HG02973 (cell line): ENCODE data around the gene TMEM167A.
A peak's percentile ranks its signal among the peaks of the same experiment; 100 is the strongest.

Source experiments
- ATAC-seq: cut with Tn5 transposase; IDR thresholded peaks from one replicate; pipeline ENCODE4 v1.9.1; 2021; ENCODE audit warnings: moderate library complexity; ENCODE audit not compliant: unreplicated experiment

Gene TMEM167A, protein sequence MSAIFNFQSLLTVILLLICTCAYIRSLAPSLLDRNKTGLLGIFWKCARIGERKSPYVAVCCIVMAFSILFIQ

DNA sequence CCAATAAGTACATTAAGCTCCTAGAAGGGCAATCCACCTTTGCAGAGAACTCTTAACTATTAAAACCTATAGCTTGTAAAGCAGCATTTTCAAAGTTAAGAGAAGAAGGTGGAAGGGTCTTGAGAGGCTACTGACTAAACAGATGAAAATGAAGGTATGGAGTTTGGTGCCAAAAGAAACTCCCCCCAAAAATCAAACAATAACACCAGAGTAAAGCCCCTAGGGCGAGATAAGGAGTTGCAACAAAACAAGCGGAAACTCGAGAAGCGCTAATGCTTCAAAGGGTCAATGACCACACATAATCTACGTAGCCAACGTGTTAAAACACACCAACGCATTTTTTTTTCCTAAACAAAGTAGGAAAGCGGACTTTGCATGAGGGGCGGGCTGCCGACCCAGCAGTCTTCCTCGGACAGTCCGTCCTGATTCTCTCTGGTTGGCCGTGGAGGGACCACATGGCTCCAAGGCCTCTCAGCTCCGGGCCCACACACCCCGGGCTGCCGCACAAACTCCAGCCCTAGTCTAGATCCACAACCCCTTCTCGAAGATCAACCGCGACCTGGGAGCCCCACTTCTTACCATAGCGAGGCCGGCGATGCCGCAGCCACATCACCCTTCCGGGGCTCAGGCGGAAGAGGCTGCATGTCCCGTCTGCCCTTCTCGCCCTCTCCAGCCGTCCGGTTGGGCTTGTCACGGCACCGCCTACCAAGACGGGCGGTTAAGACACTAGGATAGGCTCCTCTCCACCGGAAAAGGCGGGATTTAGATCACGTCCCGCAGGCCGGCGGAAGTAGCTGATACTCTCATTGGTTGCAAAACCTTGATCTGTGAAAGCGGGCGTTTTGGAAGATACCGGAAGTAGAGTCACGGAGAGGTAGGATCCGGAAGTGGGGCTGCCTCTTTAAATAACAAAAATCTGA, at the start of gene TMEM167A, which contains the start of gene XRCC4:
Gene TMEM167A (minus strand): TSS at position 653 of the 920 bp plus-strand sequence. CDS start 71 bp downstream, at position 582.
Gene XRCC4 (plus strand): TSS at position 806 of the 920 bp plus-strand sequence. CDS start 27,373 bp downstream, outside the sequence.
- ATAC-seq: peak; percentile 98

DNA sequence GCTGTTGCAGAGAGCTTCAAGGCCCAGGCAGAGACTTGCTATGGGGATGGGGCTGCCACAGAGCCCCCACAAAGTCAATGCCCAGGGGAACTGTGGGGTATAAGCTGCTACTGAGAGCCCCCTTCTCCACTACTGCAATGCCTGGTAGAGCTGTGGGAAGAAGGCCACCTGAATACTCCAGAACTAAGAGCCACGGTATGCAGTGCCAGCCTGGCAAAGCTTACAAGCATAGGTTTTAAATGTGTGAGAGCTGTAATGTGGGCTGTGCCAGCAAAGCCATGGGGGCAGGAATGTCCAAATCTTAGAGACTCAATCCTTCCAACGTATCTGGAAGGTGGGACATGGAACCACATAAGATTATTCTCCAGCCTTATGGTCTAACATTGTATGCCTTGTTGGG, 49.3 kb upstream of the TMEM167A start:
- no peak for ATAC-seq

DNA sequence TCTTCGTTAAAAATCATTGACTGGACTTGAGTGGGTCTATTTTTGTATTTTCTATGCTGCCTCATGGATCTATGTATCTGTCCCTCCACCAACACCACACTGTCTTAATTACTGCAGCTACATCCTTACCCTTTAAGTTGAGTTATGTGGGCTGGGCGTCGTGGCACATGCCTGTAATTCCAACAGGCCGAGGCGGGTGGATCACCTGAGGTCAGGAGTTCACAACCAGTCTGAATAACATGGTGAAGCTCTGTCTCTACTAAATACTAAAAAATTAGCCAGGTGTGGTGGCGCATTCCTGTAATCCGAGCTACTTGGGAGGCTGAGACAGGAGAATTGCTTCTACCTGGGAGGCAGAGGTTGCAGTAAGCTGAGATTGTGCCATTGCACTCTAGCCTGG, 48.4 kb upstream of the TMEM167A start:
- ATAC-seq: no peak

DNA sequence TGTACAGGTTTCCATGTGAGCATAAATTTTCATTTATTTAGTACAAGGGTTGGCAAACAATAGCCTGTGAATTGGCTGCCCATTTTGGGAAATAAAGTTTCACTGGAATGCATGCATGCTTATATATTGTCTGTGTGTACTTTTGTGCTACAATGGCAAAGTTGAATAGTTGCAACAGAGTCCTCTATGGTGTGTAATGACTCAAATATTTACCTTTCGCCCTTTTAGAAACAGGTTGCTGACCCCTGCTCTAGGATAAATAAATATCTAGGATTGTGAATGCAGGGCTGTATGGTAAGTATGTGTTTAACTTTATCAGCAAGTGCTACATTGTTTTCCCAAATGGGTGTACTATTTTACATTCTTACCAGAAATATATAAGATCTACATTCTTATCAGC, 47.4 kb upstream of the TMEM167A start:
- ATAC-seq: no peak

DNA sequence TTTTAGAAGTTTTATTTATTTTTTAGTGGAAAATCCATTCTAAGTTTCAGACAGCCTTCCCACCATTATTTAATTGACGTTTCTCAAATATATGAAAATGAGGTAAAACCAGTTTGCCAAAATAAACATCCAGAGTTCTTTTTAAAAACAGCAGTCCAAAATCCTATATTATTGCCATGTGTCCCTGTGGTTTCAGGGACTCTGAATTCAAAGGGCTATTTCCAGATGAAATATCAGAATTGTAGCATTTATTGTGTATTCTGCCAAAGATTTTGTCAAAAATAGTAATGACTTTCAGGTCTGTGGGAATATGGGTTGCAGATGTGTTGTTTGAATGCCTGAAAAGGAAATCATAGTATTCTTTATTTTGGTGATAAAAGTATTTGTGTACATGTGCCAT, 41.8 kb upstream of the TMEM167A start:
- ATAC-seq: no peak

DNA sequence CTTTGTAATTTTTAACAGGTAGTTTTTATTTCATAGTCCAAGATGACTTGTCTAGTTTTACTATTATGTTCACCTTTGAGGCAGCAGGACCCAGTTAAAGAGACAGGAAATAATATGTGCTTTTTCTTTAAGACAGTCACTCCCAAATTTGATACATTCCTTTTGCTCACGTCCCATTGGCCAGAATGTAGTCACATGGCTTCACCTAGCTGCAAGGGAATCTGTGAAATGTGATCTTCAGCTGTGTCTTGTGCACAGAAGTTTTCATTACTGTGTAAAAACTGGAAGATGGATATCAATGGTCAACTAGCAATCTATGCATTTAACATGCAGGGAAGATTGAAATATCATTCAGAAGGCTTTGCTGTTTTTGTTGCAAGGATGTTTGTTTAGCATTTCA, 41.3 kb upstream of the TMEM167A start:
- no peak for ATAC-seq

DNA sequence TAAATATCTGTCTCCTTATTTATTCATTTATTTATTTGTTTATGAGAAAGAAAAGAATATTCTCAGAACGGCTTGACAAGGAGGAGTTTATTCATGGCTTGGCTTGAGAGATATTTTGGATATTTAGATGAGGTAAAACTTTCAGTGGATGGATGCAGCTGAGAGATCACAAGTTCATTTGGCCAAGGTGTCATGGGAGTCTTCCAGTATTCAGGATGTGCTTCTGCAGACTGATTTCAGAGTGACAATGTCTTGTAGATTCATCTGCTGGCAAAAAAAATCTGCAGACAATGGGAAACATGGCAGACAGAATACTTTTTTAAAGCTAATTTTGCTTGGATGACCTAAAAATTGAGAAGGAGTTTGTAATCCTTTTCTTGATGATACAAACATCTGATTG, 38.6 kb upstream of the TMEM167A start:
- ATAC-seq: no peak

DNA sequence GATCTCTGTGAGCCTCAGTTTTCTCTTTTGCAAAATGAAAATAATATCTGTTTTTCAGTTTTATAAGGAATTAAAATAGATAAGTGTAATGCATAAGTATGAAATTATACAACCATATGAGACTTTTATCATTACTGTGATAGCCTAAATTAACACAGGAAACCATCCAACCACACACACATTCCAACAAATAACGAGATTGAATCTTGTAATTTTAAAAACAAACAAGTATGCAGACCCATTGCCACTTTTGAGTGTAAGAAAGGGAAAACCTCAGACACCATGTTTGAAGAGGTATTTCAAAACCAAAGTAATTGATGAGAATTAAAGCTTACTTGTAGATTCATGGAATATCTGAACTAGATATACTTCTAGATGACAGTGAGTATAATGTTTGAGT, 32.2 kb upstream of the TMEM167A start:
- ATAC-seq: no peak

DNA sequence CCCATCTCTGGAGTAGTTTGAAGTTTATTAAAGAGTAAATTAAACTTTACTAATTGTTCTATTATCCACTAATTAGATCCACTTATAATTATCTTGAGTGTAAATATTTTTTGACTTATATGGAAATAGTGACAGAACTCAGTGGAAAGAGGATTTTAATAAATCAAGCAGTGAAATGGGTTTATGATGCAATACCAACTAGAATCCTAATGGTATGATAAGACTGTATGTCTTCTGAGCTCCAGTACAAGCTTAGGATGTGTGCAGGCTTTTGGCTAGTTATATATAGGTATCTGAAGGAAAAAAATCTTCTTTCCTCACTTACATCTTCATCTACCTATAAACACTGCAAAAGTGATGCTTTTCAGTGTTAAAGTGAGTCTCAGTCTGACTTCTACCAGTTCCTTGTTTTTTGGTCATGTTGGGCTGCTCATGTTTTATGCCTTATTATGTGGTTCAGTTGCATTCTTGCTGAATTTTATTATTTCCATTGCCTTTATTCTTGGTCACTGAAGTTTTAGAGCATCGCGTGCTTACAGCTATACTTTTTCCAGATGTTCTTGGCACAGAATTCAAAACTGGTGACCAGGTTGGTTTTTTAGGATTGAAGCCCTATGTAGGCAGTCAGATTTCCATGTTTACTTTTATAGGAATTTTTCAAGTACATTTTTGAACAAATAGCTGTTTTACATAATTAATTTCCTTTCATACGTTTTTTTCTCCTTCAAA, 30.7 kb upstream of the TMEM167A start:
- no peak for ATAC-seq

DNA sequence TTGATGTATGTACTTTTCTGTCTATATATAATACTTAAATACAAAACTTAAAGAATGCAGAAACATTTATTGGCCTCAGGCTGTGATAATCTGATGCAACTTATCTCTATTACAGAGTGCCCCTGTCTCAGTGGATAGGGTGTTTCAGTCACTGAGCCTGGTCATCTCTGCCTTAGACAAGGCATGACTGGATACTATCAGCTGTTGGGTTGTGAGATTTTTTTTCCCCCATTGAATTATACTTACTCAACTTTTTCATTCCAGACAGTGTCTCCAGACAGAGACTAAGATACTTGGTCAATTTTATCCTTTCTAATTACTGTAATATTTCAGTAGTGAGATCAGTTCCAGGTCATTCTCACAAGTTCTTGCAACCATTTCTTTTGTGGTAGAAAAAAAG, 26.8 kb upstream of the TMEM167A start:
- no peak for ATAC-seq

DNA sequence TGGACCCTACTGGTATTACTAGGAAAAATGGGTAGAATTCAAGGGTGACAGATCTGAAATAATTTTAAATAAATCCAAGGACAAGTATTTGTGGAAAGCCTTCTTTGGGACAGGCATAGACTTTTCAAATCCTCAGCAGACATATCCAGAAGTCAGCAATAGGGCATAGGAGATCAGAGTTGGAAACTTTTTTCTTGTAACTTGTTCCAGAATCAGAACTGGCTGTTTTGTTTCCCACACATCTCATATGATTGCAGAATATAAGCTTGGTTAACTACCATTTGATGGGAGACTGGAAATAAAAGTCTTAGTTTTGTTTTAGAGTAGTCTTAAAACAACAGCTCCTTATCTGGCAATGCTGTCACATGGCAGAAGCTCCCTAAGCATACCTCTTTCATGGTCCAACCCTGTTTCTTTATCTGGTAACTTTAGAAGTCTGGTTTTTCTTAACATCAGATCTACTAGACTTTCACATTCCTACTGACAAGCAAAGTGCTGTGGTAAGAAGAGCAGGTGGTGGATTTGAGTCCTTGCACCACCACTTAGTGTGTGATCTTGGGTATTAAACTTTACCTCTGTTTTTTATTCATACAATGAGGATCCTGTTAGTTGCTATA, 25.3 kb upstream of the TMEM167A start:
- no peak for ATAC-seq

DNA sequence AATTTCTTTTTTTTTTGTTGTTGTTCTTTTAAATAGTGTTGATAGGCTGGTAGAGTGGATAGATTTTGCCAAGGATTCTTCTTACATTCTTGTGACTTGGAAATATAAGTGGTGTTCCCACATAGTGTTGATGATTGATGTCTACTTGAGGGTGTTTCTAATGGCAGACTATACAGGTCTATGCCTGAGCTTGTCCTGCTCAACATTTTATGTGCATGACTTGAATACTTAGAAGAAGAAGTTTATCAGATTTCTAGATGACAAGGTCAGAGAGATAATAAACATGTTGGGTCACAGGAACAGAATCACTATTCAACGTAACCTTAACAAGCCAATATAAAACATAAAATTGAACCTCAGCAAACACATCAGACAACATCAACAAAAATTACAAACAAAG, 24.3 kb upstream of the TMEM167A start:
- ATAC-seq: no peak

DNA sequence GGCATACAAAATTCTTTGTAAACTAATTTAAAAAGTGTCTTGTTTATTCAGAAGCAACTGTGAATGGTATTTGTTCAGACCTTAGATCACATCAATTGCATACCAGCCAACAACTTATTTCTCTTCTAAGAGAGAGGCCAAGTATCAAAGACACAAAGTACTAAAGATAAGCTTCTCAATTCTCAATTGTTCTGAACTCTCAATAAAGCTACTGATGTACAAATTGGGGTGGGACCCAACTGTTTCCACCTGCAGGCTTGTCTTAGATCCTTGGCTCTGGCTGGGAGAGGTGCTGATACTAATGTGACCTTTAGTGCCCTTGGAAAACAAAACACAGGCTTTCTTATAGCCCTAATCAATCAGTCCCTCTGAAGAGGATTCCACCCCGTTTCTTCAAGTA, 22.3 kb upstream of the TMEM167A start:
- ATAC-seq: no peak

DNA sequence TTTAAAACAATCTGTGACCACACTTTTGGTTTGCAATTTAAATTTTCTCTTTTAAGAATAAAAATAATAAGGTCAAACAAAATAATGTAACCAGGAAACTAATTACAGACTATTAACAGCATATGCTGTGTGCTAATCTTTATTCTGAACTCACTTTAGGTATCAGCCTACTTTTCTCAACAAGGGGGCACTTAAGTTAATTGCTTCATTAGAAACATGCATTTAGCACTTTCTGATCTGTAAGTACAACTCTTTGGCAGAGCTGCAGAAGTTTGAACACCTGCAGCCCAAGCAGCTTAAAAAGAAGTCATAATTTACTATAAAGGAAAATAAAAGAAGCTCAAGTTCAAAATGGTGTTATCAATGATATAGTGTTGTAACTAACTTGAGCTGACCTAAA, 21.8 kb upstream of the TMEM167A start:
- ATAC-seq: no peak

DNA sequence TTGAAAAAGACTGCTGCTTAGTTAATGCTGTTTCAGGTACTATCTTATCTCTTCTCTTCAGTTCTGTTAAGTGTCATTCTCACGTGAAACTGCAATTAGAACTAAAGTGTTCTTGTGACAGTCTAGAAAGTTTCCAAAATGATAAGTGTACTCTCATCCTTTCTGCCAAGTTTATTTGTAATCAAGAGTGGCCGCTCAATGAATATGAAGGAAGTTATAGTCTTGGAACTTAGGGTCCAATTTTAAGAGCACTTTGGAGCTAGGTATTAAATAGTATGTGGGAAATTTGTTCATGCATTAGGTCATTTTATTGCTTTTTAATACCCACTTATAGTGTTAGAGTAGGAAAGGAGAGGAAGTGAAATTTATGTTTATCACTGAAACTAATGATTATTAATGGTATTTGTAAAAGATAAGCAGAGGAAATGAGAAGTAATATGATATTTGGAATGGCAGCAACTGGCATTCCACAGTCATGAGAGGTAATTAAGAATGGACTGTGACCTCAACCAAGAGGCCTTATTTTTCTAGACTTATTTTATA, 20.6 kb upstream of the TMEM167A start:
- ATAC-seq: no peak

DNA sequence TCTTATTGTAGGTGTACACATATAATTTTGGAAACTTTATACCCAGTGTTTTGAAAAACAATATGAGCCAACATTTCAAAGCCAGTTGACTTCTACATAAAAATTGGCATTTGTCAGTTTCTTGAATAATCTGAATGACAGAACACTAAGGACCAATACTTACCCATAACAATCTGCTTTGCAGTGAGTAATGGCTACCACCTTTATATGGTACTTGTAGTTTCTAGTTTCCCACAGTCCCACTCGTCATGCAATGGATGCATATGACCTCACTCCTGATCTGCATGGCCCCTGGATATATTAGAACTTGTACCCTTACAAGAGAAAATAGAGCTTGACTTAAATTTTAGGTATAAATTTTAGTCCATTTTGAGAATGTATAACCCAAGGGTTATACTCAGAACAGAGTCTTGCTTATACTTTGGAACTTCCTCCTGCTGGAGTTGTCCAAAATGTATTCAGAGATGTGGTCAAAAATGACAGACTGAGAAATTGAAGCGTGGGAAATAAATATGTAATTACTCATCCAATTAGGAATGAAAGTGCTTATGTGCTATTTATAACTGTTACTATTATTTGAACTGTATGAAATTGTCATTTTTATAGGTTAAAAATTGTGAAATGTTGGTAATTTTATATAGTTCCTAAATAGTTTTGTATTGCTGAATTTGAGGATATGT, 19.6 kb upstream of the TMEM167A start:
- no peak for ATAC-seq

DNA sequence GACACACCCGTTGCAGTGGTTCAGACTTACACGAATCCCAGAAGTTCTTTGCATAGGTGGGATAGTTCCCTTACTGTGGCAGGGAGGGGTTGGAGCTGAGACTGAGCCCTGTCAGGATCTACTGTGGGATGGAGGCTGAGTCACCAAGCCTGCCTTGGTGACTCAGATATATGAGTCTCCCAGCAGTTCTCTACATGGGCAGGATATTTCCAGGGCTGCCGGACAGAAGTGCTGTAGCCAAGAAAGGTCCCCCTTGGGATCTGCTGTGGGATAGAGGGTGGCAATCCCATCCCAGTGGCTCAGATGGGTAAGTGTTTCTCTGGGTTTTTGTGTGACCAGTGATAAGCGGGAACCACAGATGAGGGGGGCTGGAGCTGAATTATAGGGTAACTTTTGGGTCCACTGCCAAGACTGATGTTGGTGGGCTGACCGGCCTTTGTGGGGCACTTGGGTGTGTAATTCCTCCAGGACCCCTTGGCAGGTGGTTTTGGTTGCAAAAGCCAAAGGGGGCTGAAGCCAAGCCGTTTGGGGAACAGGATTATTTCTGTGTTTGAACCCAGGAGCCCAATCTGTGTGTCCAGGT, 18.9 kb upstream of the TMEM167A start:
- no peak for ATAC-seq

DNA sequence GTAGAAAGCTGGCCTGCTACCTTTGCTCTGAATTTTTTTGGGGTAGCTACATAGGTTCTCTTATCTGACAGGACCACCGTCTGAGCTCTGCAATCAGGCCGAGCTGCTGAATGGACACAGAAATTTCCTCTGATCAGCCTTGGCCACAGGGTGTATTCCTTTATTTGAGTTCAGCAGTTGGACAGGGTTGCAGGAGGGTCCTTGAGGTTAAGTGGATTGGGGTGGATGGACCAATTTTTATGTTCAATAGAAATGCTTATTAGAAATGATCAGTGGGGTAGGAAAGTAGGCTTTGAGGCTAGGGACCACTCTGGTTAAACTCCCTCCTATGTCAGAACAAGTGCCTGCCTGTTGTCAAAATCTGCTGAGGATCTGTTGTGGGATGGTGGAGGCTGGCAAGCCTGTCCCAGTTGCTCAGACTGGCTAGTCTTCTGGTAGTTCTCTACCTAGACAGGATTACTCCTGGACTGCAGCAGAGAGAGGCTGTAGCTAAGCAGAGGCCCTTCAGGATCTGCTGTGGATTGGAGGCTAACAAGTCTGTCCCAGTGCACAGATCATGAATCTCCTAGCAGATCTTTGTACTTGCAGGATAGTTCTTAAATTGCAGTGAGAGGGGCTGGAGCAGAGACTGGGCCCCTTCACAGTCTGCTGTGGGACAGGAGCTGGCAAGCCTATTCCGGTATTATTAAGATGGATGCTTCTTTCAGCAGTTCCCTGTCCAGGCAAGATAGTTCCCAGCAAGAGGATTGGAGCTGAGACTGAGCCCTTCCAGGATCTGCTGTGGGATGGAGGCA, 18.2 kb upstream of the TMEM167A start:
- no peak for ATAC-seq

DNA sequence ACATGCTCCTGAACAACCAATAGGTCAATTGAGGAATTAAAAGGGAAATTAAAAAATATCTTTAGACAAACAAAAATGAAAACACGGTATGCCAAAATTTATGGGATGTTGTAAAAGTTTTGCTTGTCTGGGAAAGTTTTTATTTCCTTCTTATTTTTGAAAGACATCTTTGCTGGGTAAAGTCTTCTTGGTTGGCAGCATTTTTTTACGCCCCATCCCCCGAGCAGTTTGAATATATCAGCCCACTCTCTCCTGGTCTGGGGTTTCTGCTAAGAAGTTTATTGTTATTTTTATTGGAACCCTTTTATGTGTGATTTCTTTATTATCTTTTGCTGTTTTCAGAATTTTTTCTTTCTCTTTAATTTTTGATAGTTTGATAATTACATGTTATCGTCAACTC, 16.5 kb upstream of the TMEM167A start:
- no peak for ATAC-seq
